Endometrium (tissue), 2 donors: ENCODE data around the gene TMEM95.
A peak's percentile ranks its signal among the peaks of the same experiment; 100 is the strongest.

ENCODE experiments used
- FAIRE-seq: peaks from 2 replicates; lab custom pipeline; 2012; peaks lifted over from hg19 to GRCh38; lab: Jason Lieb, UNC
- donor health status: control.
- donor health status: control.

TMEM95 gene, protein sequence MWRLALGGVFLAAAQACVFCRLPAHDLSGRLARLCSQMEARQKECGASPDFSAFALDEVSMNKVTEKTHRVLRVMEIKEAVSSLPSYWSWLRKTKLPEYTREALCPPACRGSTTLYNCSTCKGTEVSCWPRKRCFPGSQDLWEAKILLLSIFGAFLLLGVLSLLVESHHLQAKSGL

GRCh38 chr17:7355053-7355452, at the start of gene TMEM95:
TSS of gene TMEM95 (plus strand) at chr17:7355156. CDS start at chr17:7355205, 49 bp downstream.
- FAIRE-seq: no peak

DNA sequence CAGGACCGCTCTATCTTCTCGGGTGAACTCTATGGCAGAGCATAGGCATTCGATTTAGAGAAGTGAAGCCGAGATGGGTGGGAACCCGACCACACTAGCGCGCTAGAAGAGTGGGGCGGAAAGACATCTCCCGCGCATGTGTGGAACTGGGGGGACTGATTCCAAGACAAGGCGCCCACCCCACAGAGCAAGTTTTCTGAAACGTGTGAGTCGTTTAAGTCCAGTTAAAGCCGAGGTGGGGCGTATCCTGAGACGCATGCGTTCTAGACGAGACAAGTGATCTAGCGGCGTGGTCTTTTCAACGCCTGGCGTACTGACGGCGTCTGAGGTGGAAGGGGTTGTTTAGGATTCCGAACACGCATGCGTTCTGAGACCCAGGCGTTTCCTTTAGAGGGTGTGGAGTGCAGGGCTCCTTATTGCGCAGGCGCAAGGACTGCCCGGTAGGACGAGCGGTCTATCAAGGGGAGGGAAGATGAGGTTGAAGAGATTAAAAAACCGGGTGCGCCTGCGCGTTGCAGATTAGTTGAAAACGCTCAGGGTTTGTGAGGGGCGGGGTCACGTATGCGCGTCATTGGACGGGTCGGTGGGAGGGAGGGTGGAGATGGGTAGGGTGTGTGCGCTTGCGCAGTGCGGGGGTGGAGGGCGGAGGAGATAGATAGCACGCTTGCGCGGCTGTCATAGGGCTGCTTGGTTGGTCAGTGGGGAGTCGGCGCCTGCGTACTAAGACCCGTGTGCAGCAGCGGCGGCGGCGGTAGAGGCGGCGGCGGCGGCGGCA, 47.9 kb upstream of the TMEM95 start, which contains the start of gene EIF5A:
Gene EIF5A, plus strand, starts transcription at position 718 of the 775 bp plus-strand sequence. CDS start 2,008 bp downstream, outside the sequence.
- FAIRE-seq: peak; percentile 95

DNA sequence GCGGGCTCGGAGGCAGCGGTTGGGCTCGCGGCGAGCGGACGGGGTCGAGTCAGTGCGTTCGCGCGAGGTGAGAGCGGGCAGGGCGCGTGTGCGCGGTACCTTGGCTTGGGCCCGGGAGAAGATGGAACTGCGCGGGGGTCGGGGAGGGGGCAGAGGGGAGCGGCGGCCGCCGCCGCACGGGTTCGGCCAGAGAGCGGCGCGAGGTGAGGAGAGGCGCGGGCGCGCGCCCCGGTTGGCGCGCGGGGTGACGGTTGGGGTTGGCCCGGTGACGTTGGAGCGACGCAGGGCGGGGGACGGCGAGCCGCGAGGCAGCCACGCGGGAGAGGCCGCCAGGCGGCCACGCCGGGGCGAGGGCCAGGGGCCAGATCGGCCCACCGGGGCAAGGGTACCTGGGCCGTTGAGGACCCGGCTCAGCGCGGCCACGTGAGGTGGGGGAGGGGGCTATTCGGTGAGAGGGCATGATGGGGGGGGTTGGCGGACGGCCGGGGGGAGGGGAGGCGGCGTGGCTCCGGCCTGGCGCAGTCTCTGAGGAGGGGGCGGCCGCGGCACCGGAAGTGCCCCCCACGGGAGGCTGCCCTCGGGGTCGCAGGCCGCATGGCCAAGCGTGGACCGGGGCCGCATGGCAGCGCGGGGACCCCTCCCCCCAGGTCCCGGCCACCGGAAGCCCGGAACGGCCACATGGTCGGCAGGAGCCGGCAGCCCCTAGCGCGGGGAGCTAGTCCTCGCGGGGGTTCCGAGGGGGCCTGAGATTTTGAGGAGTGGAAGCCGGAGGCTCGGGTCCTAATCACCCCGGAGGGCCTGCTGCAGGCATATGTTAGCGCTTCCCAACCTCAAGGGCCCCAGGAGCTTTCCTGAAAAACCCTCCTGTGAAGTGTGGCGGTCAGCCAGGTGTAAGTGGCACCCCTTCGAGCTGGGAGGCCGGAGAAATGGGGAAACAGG, 47.0 kb upstream of the TMEM95 start:
- FAIRE-seq: no peak

DNA sequence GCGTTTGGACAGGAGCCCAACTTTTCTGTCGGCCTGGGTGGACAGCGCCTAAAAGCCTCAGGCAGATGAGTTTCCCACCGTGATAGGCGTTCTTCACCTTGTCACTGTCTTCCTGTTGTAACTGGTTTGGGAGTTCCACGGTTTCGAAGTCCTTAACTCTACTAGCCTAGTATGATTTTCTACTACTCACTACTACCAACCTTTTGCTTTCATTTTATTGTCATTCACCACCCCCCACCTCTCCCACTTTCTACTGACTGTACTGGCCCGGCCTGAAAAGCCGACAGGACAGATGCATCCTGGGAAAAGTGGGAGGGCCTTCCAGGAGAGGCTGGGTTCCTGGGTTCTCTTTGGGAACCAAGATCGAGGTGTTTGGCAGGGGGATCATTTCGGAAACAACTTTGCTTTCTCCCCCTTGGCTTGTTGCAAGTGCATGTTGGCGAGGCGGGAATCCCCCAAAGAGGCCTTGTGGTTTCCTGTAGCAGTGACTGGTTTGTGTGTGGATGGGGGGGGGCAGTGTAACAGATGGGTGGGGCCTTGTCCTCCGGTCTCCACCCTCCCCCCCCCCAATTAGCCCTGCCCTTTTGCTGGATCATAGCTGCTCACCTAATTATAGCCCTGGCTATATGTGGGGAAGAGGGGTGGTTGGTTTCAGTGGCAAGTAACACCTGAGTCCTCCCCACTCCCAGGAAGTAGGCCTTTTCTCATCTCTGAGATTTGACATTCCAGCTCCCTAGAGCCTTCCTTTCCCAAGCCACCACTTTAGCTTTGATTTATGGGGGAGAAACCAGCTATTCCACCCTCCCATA, 46.1 kb upstream of the TMEM95 start:
- peak; percentile 60 for FAIRE-seq

DNA sequence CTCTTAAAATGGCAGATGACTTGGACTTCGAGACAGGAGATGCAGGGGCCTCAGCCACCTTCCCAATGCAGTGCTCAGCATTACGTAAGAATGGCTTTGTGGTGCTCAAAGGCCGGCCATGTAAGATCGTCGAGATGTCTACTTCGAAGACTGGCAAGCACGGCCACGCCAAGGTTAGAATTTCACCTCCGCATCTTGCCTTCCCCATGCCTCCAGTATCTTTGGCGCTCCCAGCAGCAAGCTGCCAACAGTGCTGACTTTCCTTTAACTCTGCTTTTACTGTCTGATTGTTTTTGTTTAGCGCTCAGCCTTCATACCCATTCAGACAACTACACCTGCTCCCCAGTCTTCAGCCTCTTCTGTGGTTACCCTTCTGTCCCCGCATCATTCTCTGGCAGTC, 45.3 kb upstream of the TMEM95 start:
- no peak for FAIRE-seq

DNA sequence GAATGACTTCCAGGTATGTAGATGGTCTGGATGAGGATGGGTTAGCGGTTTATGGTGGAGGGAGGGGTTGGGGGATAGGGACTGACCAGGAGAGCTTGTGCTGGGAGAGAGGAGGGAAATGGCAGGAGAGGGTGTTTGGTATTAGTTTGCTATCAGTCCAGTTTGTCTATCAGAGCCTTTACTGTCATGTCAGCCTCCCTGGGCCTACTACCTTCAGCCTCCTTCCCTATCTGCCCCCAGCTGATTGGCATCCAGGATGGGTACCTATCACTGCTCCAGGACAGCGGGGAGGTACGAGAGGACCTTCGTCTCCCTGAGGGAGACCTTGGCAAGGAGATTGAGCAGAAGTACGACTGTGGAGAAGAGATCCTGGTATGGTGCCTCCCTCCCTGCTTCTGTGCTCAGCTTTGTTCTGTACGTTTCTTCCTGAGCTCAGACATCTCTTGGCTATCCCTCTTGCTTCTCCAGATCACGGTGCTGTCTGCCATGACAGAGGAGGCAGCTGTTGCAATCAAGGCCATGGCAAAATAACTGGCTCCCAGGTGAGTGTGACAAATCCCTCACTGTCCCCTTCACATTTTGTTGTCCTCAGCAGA, 43.7 kb upstream of the TMEM95 start:
- FAIRE-seq: no peak

DNA sequence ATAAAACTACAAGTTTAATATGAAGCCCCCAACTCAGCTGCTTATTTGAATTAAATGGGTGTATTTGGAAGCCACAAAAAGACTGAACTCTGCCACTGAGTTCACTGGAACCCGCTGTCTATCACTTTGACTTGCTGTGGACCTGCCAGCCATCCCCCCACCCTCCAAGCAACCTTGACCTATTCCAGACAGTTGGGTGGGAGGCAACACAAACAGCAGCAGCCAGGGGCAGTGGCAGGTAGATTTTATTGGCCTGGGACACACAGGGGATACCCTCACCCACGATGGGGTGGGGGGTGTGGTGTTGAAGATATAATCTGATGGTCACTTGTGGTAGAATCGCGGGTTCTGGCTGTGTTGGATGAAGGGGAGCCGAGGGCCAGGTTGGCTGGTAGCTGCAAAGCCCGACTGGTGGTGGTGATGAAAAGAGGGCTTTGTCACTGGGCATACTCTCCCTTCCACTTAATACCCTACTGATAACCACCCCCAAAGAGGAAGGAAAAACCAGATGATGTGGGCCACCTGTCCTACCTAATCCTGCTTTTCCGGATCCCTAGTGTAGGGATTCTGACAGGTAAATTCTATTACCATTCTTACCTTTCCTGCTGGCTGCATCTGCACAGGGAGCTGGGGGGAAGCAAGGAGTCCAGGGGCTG, 42.4 kb upstream of the TMEM95 start:
- no peak for FAIRE-seq

DNA sequence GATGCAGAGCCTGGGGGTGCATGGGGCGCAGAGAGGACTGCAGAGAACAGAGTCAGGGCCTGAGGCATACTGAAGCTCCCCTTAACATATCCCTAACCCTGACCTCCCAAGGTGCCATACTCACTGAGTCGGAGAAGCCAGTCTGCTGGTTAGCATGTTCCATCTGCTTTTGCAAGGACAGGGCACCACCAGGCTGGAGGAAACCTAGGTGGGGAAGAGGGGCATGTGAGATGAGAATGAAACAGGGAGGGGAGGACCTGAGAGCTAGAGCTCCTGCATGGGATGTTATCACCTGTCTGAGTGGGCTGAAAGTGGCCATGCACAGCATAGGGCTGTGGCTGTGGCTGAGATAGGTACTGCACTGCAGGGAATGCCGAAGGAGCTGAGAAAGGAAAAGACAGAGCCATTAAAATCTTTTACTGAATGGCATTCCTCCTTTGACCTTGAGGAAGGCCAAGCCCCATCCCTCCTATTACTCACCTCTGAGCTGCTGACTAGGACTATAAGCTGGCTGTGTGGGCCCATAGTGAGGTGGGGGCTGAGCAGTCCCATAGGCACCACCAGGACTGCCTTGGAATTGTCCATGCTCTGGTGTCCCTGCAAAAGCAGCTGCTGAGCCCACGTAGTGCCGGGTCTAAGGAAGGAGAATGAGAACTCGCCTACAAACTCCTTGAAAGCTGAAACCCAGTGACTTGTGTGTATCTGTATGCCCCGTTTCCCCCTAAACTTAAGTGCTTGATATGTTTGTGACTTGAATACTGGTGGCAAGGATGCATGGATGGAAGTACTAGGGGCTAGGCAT, 41.7 kb upstream of the TMEM95 start:
- no peak for FAIRE-seq

DNA sequence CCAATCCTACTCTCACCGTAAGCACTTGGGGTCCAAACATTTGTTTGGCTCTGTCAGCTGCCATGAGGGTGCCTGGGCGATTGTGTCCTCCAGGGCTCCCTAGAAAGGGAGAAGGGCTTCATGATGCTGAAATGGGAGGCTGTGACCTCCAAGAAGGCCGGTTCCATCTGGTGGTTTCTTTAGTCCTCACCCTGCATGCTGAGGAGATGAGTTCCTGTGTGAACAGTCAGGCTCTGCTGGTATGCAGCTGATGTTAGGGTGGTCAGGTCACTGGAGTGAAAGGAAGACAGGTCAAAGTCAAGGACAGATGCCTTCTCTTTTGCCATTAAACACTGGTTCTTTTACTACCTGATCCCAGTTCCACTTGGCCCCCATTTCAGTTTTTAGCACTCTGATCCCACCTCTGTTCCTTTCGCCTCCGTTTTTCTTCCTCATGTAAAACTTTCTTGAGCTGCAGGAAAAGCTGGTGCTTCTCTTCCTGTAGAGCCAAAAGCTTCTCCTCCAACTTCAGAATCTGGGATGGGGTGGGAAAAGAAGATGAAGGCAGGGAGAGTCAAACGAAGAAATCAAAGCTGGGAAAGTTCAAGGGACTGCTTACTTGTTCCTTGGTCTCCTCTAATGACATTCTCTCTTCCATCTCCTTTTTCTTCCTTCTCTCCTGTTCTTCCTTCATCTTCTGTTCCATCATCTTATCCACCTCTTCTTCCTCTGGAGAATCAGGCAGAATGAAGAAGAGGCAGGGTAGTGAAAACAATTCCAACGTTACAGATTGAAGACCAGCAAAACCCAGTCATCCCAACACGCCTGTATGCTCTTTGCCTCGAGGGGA, 40.9 kb upstream of the TMEM95 start:
- FAIRE-seq: no peak

- no peak for FAIRE-seq
Observed at GRCh38 chr17:7314719-7315569, 40.0 kb upstream of the TMEM95 start, which contains the start of gene GPS2. TSS of gene GPS2 (minus strand) at chr17:7315360. CDS start at chr17:7315052, 308 bp downstream.

GRCh38 chr17:7315570-7316235, 39.3 kb upstream of the TMEM95 start:
- no peak for FAIRE-seq

DNA sequence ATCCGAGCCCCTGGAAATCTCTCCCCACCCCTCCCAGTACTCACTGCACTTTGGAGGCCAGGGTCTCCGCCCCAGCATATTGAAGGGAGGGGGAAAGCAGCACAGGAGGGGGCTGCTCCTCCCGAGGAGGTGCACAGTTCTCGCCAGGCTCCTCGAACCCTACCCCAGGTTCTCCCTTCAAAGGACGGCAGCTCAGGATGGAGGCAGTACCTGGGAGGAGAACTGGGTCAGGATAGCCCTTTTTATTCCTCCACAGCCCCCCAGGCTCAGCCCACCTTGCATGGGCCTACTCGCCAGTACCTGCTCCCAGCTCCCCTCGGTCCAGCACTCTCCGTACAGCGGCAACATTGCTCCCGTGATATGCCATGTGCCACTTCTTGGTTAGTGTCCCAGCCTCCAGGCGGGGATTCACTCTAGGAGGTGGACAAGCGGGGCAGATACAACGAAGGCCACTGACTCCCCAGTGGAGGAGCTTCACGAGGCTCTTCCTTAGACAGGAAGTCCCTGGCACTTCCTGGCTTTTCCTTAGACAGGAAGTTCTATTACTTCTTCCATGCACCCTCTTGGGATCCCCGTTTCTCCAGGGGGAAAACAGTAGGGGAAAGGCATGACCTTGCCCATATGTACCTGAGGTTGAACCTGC, 37.7 kb upstream of the TMEM95 start:
- no peak for FAIRE-seq

- no peak for FAIRE-seq
Observed at GRCh38 chr17:7318121-7318860, 36.7 kb upstream of the TMEM95 start.

GRCh38 chr17:7321466-7321865, 33.5 kb upstream of the TMEM95 start:
- FAIRE-seq: no peak

GRCh38 chr17:7322520-7323194, 32.3 kb upstream of the TMEM95 start:
- no peak for FAIRE-seq
